IMR-90 (cell line): ENCODE measurements around the gene XPO4. TPM values are rescaled to one million over a fixed set of nuclear protein-coding genes. Genes with fewer than 3 reads are reported as not detected.

ENCODE experiments used
- ATAC-seq: fragments of 200-7000 bp; cut with Tn5 transposase; 2 replicates; pipeline ENCODE4 v1.9.1; 2020; ENCODE audit warnings: low read depth, mild to moderate bottlenecking, moderate library complexity
- BruUV-seq: library from RNA; stranded (reverse); fragments of 400-500 nt; replicated peaks from 2 replicates; lab custom pipeline; 2021; lab: Mats Ljungman, UMichigan
- CTCF ChIA-PET: fragments of 300-600 bp; formaldehyde crosslinking; extraction: SDS; loops from one replicate; lab custom pipeline; 2021; ENCODE audit warnings: antibody characterized with exemption; lab: Yijun Ruan, JAX
- POLR2A ChIA-PET: fragments of 300-600 bp; sonication (Branson Sonifier 250); formaldehyde crosslinking; loops from one replicate; lab custom pipeline; 2022; ENCODE audit warnings: antibody characterized with exemption; ENCODE audit not compliant: unreplicated experiment; lab: Charles Lee
- DNase-seq: peaks from one replicate; pipeline ENCODE4 v3.0.0; 2013
- H2AFZ ChIP-seq: replicated peaks from 2 replicates; pipeline ENCODE3; 2013; ENCODE audit warnings: low read length, mild to moderate bottlenecking; ENCODE audit not compliant: poor library complexity
- H2AK5ac ChIP-seq: 2 replicates; pipeline ENCODE4 v1.6.1; 2013; ENCODE audit warnings: low read depth, low read length, inconsistent platforms
- H2AK9ac ChIP-seq: replicated peaks from 2 replicates; pipeline ENCODE3; 2013; ENCODE audit warnings: mild to moderate bottlenecking, low read depth, low read length, moderate library complexity; ENCODE audit not compliant: poor library complexity
- H2BK120ac ChIP-seq: 2 replicates; pipeline ENCODE4 v1.6.1; 2013; ENCODE audit warnings: low read depth, low read length, inconsistent platforms
- H2BK15ac ChIP-seq: 3 replicates; pipeline ENCODE4 v1.6.1; 2013; ENCODE audit warnings: low read depth, low read length, inconsistent platforms
- H2BK20ac ChIP-seq: 2 replicates; pipeline ENCODE4 v1.6.1; 2013; ENCODE audit warnings: low read depth, mild to moderate bottlenecking, inconsistent platforms, low read length, moderate library complexity
- H2BK5ac ChIP-seq: 2 replicates; pipeline ENCODE4 v1.6.1; 2013; ENCODE audit warnings: mild to moderate bottlenecking, low read depth, low read length, inconsistent platforms; ENCODE audit not compliant: poor library complexity, severe bottlenecking
- H3K14ac ChIP-seq: replicated peaks from 2 replicates; pipeline ENCODE4 v1.6.1; 2013; ENCODE audit warnings: low read depth, low read length, inconsistent platforms
- H3K18ac ChIP-seq: 2 replicates; pipeline ENCODE4 v1.6.1; 2013; ENCODE audit warnings: low read depth, low read length, control low read depth
- H3K23ac ChIP-seq: 2 replicates; pipeline ENCODE4 v1.6.1; 2013; ENCODE audit warnings: low read depth, low read length, inconsistent platforms
- H3K27ac ChIP-seq: 2 replicates; pipeline ENCODE4 v1.5.1; 2013; ENCODE audit warnings: mild to moderate bottlenecking, control low read depth, low read length; ENCODE audit not compliant: insufficient read depth
- H3K27me3 ChIP-seq: 2 replicates; pipeline ENCODE4 v1.6.1; 2013; ENCODE audit warnings: low read length; ENCODE audit not compliant: control insufficient read depth, insufficient read depth
- H3K36me3 ChIP-seq: 2 replicates; pipeline ENCODE4 v1.6.1; 2013; ENCODE audit warnings: low read length, mixed read lengths; ENCODE audit not compliant: control insufficient read depth, insufficient read depth
- H3K4ac ChIP-seq: 2 replicates; pipeline ENCODE4 v1.6.1; 2013; ENCODE audit warnings: low read depth, low read length, inconsistent platforms
- H3K4me1 ChIP-seq: 2 replicates; pipeline ENCODE4 v1.6.1; 2013; ENCODE audit warnings: low read length, mixed read lengths; ENCODE audit not compliant: control insufficient read depth, insufficient read depth
- H3K4me2 ChIP-seq: 2 replicates; pipeline ENCODE4 v1.6.1; 2013; ENCODE audit warnings: low read depth, mild to moderate bottlenecking, control low read depth, low read length, moderate library complexity
- H3K4me3 ChIP-seq: 2 replicates; pipeline ENCODE4 v1.5.1; 2013; ENCODE audit warnings: low read depth, mild to moderate bottlenecking, control low read depth, low read length, moderate library complexity; ENCODE audit not compliant: insufficient read depth
- H3K56ac ChIP-seq: 2 replicates; pipeline ENCODE4 v1.6.1; 2013; ENCODE audit warnings: low read length, inconsistent platforms; ENCODE audit not compliant: insufficient read depth; ENCODE audit errors: extremely low read depth
- H3K79me1 ChIP-seq, 2 experiments: 2 replicates each; pipeline ENCODE4 v1.6.1; 2013; ENCODE audit warnings: low read length in 2 of 2, inconsistent platforms in 1 of 2, low read depth in 1 of 2
- H3K9ac ChIP-seq: 2 replicates; pipeline ENCODE4 v1.6.1; 2013; ENCODE audit warnings: low read depth, low read length, control low read depth
- H3K9me1 ChIP-seq: 2 replicates; pipeline ENCODE4 v1.6.1; 2013; ENCODE audit warnings: low read length, inconsistent platforms; ENCODE audit not compliant: insufficient read depth
- H3K9me3 ChIP-seq: 2 replicates; pipeline ENCODE4 v1.6.1; 2013; ENCODE audit warnings: low read length; ENCODE audit not compliant: control insufficient read depth, insufficient read depth
- H4K20me1 ChIP-seq: 2 replicates; pipeline ENCODE4 v1.6.1; 2013; ENCODE audit warnings: low read length, inconsistent platforms; ENCODE audit not compliant: insufficient read depth
- H4K5ac ChIP-seq: 2 replicates; pipeline ENCODE4 v1.6.1; 2013; ENCODE audit warnings: mild to moderate bottlenecking, low read depth, low read length, control low read depth
- H4K8ac ChIP-seq, 2 experiments: 2 replicates each; pipeline ENCODE4 v1.6.1; 2013; ENCODE audit warnings: low read depth in 2 of 2, low read length in 2 of 2, control low read depth in 1 of 2, inconsistent platforms in 1 of 2
- H4K91ac ChIP-seq: 2 replicates; pipeline ENCODE4 v1.6.1; 2013; ENCODE audit warnings: low read depth, low read length, inconsistent platforms; ENCODE audit not compliant: insufficient read depth
- CEBPB ChIP-seq: IDR thresholded peaks from 2 replicates; pipeline ENCODE4 v1.6.1; 2012; ENCODE audit warnings: low read depth, low read length, improper control_type of control experiment
- CTCF ChIP-seq: conservative IDR thresholded peaks from 2 replicates; pipeline ENCODE4 v1.5.1; 2012; ENCODE audit warnings: mild to moderate bottlenecking, low read depth, low read length, improper control_type of control experiment
- FOS ChIP-seq: fragments of 150-350 bp; IDR thresholded peaks from 2 replicates; pipeline ENCODE4 v1.6.1; 2016; ENCODE audit warnings: low read depth, low read length
- MAZ ChIP-seq: IDR thresholded peaks from 2 replicates; pipeline ENCODE4 v1.6.1; 2012; ENCODE audit warnings: low read depth, mild to moderate bottlenecking, low read length, improper control_type of control experiment, moderate library complexity, borderline replicate concordance
- MXI1 ChIP-seq: IDR thresholded peaks from 2 replicates; pipeline ENCODE4 v1.6.1; 2012; ENCODE audit warnings: low read depth, mild to moderate bottlenecking, low read length, moderate library complexity, borderline replicate concordance
- NFE2L2 ChIP-seq: fragments of 150-350 bp; IDR thresholded peaks from 2 replicates; pipeline ENCODE4 v1.6.1; 2016; ENCODE audit warnings: low read depth, mild to moderate bottlenecking, low read length
- RCOR1 ChIP-seq: IDR thresholded peaks from 2 replicates; pipeline ENCODE4 v1.6.1; 2012; ENCODE audit warnings: mild to moderate bottlenecking, low read length, improper control_type of control experiment; ENCODE audit not compliant: insufficient replicate concordance
- WGBS, 2 experiments: methylation state at CpG; one replicate each; pipeline versions ENCODE4 v1.1.5 to v1.1.7; 2013; ENCODE audit warnings: missing lambda C conversion rate in 2 of 2; ENCODE audit not compliant: insufficient read length in 1 of 2; ENCODE audit errors: extremely low coverage in 2 of 2; 5-methylcytosine and 5-hydroxymethylcytosine counted together
- dilution Hi-C: fragments of 300-500 bp; cut with HindIII; formaldehyde crosslinking; loops from one replicate; pipeline ENCODE4 v1.14.3; 2018; ENCODE audit warnings: low sequenced_read_pairs; ENCODE audit not compliant: unreplicated experiment
- in situ Hi-C: fragments of 300-500 bp; cut with MboI; formaldehyde crosslinking; loops from 3 replicates; pipeline ENCODE4 v1.14.3; 2019; ENCODE audit warnings: low sequenced_read_pairs, inconsistent platforms, mixed read lengths
- intact Hi-C: fragments of 100-400 bp; cut with micrococcal nuclease; formaldehyde crosslinking; loops from 2 replicates; pipeline ENCODE4 v1.10.0; 2022
- polyA plus RNA-seq, 3 experiments: library from polyadenylated mRNA; depleted of rRNA; stranded (reverse); fragments of >200 nt; gene quantifications; 2 replicates each; pipeline ENCODE4 v1.2.3, GENCODE V29; 2012; ENCODE audit warnings: low replicate concordance in 1 of 3
- total RNA-seq: library from RNA; depleted of rRNA; stranded (reverse); fragments of >200 nt; gene quantifications from 2 replicates; pipeline ENCODE4 v1.2.3, GENCODE V29; 2012
- TF ChIP-seq, protein P1 (sequence below): fragments of 150-350 bp; IDR thresholded peaks from 2 replicates; pipeline ENCODE4 v1.6.1; 2016; ENCODE audit warnings: low read depth, mild to moderate bottlenecking, low read length, moderate library complexity, borderline replicate concordance

Gene XPO4
- total and polyA plus RNA-seq, 2 of the 4 experiments (the other 2 are of a cell fraction) = 5.0 to 21.1 TPM

DNA sequence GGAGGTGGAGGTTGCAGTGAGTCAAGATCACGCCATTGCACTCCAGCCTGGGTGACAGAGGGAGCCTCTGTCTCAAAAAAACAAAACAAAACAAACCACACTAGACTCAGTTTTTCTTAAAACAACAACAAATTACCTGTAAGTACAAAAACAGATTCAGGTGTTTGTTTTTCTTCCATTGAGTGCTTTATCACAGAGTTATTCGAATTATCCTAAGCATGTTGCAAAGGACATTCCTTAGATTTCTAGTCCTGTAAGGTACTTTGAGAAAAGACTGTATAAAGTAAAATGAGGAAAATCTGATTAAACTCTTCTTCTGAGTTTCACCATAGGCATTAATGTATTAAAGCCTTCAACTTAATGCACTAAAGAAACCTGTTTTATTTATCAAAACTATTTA lies 126.6 kb downstream of the XPO4 start:
- in situ Hi-C loops = no loop called here
- H2BK20ac ChIP-seq = no peak overlapping the region
- H2AK5ac ChIP-seq = no peak overlapping the region
- H4K8ac ChIP-seq = no peak overlapping the region
- no peaks in the 10 kb centered on the region for H4K20me1 ChIP-seq
- no TSS peak for BruUV-seq
- no peak overlapping the region for H2BK5ac ChIP-seq
- no peaks in the 10 kb centered on the region; the same call in 1 of the 2 replicates for H3K36me3 ChIP-seq
- H3K9me3 ChIP-seq = no peaks in the 10 kb centered on the region
- H4K91ac ChIP-seq = no peak overlapping the region
- no peak overlapping the region for H3K14ac ChIP-seq
- H3K4me3 ChIP-seq = no peak overlapping the region
- H3K18ac ChIP-seq = no peak overlapping the region
- no peak for TF ChIP-seq RCOR1
- no peak for TF ChIP-seq NFE2L2
- TF ChIP-seq, protein P1, sequence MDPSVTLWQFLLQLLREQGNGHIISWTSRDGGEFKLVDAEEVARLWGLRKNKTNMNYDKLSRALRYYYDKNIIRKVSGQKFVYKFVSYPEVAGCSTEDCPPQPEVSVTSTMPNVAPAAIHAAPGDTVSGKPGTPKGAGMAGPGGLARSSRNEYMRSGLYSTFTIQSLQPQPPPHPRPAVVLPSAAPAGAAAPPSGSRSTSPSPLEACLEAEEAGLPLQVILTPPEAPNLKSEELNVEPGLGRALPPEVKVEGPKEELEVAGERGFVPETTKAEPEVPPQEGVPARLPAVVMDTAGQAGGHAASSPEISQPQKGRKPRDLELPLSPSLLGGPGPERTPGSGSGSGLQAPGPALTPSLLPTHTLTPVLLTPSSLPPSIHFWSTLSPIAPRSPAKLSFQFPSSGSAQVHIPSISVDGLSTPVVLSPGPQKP = no peak
- TF ChIP-seq FOS = no peak
- no peak for TF ChIP-seq CTCF
- TF ChIP-seq CEBPB = no peak
- TF ChIP-seq MXI1 = no peak
- TF ChIP-seq MAZ = no peak
- no peaks in the 10 kb centered on the region; the same call in 1 of the 2 replicates for H3K9me1 ChIP-seq
- H4K5ac ChIP-seq = no peak overlapping the region
- no peak overlapping the region for H3K56ac ChIP-seq
- dilution Hi-C loops = no loop called here
- DNase-seq = no peak
- peaks cover 2% of the 10 kb centered on the region; the same call in 1 of the 2 replicates for H3K4me1 ChIP-seq
- H2AK9ac ChIP-seq = no peak overlapping the region
- ChIA-PET CTCF (no interaction called here), POLR2A (no interaction called here)
- H3K27me3 ChIP-seq = no peaks in the 10 kb centered on the region
- no peak overlapping the region for H3K9ac ChIP-seq
- no CpG with 5 or more reads among the region's 2 CpGs for WGBS, 2 experiments
- intact Hi-C loops = no loop called here
- no peak overlapping the region for H3K23ac ChIP-seq
- peaks cover 10 to 20% of the 10 kb centered on the region in 2 experiments for H3K79me1 ChIP-seq
- no peak overlapping the region for H2AFZ ChIP-seq
- no peak overlapping the region for H2BK15ac ChIP-seq
- no peak overlapping the region for H3K4ac ChIP-seq
- ATAC-seq = no peak
- H3K4me2 ChIP-seq = no peak overlapping the region
- no peak overlapping the region for H3K27ac ChIP-seq
- no peak overlapping the region for H2BK120ac ChIP-seq
